ENCODE measurements around the gene PEX26.
"Not testable (repeated sequence)": the region's sequence is repeated elsewhere in the genome, so short reads cannot be mapped to it uniquely, and the experiment has no call there.

The PEX26 gene

GRCh38 chr22:18071307-18071967, 6.4 kb upstream of the PEX26 start:
- DNase-seq (ENCODE audit: low spot score), result not testable (repeated sequence)

DNA sequence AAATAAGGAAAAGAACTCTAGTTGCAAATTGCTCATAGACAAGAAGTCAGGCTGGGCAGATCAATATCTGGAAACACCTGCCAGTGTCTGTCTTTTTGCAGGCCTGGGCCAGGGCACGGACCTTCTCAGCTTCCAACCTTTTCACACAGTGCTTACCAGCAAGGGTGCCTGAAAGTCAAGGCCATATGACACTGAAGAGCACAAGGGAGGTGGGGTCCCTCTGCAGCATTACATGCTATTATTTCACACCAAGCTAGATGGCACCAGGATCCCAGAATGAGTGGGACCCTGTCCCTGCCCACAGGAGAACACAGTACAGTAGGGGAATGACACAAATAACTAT, 5.9 kb upstream of the PEX26 start:
- DNase-seq (ENCODE audit: low spot score), result no peak

- DNase-seq (ENCODE audit: low spot score), result no peak
These were observed 4.3 kb upstream of the PEX26 start for GRCh38 chr22:18073467-18073866.

DNA sequence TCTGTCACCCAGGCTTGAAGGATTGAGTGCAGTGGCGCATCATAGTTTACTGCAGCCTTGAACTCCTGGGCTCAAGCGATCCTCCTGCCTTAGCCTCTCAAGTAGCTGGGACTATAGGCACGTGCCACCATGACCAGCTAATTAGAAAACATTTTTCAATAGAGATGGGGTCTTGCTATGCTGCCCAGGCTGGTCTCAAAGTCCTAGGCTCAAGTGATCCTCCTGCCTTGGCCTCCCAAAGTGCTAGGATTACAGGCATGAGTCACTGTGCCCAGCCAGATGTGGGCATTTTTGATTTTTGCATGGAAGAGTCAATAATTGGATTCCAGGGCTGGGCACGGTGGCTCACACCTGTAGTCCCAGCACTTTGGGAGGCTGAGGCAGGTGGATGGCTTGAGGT, 3.9 kb upstream of the PEX26 start:
- DNase-seq (ENCODE audit: low spot score), result not testable (repeated sequence)

DNA sequence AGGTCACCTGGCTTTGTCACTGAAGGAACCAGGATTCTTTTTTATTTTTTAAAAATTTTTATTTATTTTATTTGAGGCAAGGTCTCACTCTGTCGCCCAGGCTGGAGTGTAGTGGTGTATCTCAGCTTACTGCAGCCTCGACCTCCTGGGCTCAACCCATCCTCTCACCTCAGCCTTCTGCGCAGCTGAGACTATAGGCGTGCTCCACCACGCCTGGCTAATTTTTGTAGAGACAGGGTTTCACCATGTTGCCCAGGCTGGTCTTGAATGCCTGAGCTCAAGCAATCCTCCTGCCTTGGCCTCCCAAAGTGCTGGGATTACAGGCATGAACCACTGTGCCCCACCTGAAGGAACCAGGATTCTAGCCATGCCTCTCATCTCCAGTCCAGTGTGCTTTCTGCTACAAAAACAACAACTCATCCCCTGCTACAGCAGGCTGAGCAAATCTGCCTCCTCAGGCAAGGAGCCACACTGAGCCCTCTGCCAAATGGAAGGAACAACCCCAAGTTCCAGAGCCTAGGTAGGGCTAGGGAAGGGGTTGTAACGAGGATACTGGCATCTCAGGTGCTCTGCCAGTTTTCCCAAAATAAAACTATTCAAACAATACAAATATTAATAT, 2.6 kb upstream of the PEX26 start:
- no peak for DNase-seq (ENCODE audit: low spot score)

- DNase-seq (ENCODE audit: low spot score), result peak; percentile 91
These were observed 1.9 kb upstream of the PEX26 start for GRCh38 chr22:18075720-18076497.

- no peak for DNase-seq (ENCODE audit: low spot score)
These were observed 627 bp upstream of the PEX26 start for GRCh38 chr22:18077087-18077638.

DNA sequence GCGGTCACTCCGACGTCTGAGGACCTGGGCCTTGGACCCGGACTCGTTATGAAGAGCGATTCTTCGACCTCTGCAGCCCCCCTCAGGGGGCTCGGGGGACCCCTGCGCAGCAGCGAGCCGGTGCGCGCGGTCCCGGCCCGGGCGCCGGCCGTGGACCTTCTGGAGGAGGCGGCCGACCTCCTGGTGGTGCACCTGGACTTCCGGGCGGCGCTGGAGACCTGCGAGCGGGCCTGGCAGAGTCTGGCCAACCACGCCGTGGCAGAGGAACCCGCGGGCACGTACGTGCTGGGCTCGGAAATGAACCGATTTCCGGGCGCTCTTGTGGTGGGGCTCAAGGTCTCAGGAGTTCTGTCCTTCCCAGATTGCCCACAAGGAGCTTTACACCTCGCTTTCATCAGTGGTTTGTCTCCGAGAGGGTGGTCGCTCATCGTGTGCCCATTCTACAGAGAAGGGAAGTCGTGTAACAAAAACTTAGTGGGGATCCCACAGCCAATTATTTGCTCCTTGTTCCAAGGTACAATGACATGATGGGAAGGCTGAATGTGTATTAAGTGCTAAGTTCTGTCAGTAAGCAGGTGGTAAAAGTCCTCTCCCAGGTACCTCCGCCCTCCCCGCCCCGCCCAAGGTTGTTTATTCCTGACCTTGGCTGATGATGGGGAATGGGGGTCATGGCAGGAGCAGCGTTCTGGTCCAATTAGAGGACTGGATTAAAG, 695 bp downstream of the PEX26 start:
- DNase-seq (ENCODE audit: low spot score), result no peak

DNA sequence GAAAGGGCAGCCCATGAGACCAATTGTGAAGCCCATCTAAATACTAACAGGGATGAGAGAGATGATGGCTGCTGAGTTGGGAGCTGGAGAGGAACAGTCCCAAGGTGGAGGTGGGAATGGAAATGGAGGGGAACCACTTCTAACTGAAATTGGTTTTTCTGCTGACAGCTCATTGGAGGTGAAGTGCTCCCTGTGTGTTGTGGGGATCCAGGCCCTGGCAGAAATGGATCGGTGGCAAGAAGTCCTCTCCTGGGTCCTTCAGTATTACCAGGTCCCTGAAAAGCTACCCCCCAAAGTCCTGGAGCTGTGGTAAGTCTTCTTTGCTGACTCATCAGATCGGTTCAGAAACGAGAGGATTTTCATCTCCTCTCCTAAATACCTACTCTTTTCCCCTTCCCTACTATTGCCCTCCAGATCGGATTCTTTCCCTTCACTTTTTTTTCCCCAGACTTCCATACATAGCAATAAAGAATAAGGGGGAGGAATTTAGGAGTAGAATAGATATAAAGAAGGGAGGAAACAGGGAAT, 2.0 kb downstream of the PEX26 start:
- no peak for DNase-seq (ENCODE audit: low spot score)

DNA sequence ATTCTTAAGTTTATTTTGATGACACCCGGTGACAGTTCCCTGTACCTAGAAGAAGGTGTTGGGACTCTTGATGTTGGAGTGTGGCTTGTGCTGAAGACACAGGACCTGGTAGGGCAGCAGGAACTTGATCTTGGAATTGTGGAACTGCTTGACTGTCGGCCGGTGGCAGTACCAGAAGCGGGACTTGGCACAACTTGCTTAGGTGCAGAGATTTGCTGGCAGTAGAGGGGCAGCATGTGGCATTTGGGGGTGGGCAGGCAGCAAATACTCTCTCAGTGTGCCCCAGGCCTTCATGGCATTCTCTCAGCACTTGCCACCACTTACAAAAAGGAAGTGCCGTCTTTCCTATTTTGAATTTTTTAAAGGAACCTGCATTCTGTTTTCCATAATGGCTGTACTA, 3.6 kb downstream of the PEX26 start:
- no peak for DNase-seq (ENCODE audit: low spot score)

DNA sequence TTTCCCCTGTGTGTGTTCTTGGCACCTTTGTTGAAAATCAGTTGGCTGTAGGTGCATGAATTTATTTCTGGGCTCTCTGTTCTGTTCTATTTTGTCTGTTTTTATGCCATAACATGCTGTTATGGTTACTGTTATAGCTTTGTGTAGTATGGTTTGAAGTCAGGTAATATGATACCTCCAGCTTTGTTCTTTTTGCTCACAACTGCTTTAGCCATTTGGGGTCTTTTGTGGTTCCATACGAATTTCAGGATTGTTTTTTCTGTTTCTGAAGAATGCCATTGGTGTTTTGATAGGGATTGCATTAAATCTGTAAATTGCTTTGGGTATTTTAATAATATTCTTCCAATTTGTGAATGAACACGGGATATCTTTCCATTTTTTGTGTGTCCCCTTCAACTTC, 4.7 kb downstream of the PEX26 start:
- no peak for DNase-seq (ENCODE audit: low spot score)

- no peak for DNase-seq (ENCODE audit: low spot score)
These were observed 5.6 kb downstream of the PEX26 start for GRCh38 chr22:18083406-18083805.

DNA sequence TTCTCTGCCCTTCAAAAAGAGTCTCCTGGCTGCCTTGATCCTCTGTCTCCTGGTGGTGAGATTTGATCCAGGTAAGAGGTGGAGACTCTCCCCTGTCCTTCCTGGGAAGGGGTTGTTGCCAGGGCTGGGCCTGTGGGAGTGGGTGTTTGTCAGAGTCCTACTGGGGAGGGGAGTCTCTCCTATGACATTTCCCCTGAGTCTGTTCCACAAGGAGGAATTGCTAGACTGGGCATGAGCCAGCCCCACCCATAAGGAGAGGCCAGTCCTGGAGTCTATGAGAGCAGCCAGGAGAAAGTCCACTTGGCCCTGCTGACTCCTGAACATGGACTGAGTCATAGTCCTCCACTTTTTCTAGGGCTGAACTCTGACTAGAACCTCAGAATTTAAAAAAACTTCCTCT, 7.4 kb downstream of the PEX26 start:
- no peak for DNase-seq (ENCODE audit: low spot score)

DNA sequence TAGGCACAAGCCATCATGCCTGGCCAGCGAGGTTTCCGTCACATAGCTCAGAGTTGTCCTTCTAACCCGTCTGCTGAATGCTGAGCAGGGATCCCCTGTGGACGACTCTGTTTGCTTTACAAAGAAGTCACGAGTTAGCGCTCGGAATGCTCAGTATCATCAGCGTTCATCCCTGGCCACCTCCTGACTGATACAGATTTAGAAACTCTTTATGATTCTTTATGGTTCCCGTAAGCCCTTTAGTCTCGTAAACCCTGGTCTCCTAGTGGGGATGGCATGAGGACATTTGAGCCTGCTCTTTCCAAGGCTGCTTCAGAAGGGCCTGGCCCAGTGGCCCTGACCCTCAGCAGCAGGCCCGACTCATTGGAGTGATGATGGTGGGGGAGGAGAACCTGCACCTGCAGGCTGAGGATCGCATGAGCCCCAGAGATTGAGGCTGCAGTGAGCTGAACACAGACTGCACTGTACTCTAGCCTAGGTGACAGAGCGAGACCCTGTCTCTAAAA, 9.6 kb downstream of the PEX26 start:
- DNase-seq (ENCODE audit: low spot score), result no peak

DNA sequence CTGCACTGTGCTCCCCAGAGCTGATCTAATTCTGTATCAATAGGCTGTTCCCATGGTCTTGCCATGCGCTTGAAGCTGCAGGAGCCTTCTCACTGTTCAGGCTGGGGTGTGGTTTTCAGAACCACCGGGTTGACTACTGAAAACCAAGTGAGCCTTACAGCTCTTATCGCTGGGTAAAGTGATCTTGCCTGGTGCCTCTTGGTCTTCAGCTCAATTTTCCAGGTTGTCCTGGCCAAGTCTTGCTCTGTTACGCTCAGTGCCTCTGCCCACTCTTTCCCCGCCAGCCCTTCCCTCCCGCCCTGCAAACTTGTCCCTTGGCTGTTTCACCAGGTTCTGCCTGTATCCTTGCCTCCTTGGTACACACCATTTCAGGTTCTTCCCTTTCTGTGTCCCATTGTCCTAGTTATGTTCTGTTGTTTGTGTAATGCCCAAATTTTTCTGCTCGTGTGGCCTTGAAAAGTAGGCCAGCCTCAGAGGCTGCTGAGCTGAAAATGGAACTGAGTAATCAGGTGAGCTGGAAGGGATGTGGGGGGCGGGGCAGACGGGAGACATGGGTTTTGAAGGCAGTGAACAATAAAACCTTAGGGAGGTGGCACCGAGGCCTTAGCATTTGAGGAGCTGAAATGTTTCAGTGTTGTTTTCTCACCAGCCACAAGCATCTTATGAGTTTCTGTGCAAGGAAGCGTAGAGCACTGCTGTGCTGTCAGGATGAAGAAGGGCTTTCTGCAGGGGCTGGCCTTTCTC, 11.2 kb downstream of the PEX26 start:
- DNase-seq (ENCODE audit: low spot score), result no peak

DNA sequence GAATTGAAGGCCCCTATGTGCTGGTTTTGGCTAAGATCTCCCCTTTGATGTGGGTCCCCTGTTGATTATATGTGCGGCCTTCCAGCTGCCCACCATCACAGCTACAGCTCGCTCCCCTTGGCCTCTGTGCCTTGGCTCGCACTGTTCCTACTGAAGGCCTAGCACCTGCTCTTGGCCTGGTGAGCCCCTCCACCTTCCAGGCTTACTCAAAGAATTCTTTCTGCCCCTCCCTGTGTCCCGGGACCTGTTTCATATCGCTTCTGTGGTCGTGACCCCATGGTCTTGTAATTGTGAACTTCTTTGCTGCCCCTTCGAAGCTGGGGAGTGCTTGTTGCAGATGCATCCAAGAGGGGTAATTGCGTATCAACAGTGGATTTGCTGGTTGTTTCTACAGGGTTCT, 12.5 kb downstream of the PEX26 start:
- no peak for DNase-seq (ENCODE audit: low spot score)

- DNase-seq (ENCODE audit: low spot score), result no peak
These were observed 13.7 kb downstream of the PEX26 start for GRCh38 chr22:18091478-18091877.

DNA sequence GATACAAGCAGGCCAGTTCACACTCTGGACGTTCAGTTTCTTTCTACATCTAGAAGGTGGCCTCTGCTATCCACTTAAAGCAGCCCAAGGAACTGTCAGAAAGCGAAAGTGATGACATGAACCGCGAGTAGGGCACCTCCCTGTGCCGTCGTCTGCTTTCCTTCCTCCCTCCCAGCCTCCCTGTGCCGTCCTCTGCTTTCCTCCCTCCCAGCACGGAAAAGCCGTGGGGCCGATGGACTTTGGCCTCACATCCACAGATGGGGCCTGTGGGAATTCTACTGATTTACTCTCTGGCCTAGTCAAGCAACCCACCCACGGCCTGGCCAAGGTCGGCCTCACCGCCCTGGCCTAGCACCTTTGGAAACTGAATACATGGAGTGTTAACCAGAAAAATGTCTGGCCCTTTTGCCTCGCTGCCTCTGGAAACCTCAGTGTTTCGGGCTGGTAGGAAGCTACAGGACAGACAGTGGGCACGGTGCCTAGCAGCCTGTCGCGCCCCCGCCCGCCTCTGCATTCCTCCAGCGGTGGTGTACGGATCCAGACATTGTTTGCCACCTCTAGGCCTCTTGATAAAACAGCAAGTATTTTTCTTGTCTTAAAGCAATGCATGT, 14.2 kb downstream of the PEX26 start:
- DNase-seq (ENCODE audit: low spot score), result peak; percentile 54

DNA sequence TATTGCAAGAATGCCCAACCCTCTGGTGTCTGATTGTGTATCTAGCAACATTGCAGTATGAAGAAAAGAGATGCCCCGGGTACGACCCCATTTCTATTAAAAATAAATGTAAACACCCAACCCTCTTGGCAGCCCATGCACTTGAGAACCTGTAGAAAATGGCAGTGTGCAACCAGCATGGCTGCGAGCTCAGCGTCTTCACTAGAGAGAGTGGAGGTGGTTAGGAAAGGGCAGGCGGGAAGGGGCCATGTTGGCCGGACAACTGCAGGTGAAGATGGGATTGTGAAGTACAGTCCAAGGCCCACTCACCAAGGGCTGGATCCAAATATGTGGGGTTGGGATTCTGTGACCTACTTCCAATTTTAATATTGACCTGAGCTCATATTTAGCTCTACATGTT, 15.9 kb downstream of the PEX26 start:
- DNase-seq (ENCODE audit: low spot score), result no peak

DNA sequence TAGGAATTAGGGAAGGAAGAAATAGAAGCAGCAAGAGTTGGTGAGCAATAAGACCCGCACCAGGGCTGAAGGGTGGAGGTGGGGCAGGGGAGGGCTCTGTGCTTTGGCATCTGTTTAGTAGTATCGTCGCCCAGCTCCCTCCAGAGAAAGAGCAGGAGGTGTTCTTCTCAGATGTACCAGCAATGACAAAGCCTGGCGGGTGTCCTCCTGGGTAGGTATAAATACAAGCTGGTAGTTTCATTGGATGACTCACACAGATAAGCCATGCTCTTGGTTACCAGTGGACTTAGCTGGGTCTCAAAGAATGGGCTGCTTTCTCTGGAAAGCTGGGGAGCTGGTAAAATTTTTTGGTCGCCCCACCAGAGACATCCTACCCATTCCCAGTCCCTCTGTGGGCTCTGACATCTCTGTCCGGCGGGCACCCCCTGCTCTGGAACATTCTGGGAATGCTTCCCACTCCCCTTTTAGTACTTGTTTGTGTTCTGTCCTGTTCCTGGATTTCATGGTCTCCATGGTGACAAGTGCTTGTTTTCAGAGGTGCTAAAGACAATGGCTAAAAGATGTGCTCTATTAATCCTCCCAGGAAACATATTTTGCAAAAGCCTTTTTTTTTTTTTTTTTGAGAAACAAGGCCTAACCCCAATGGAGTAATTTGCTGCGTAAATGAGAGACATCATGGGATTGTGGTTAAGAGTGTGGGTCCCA, 17.5 kb downstream of the PEX26 start:
- DNase-seq (ENCODE audit: low spot score), result peak; percentile 62

All from Ammon's horn (tissue), 1 donor.